HepG2 (cell line): ENCODE results near the gene SIKE1. TPM values are rescaled to one million over a fixed set of nuclear protein-coding genes. Genes with fewer than 3 reads are reported as not detected.

Experiments used
- AGO2 ChIP-seq: fragments of 200-400 bp; formaldehyde crosslinking; optimal IDR thresholded peaks from 2 replicates; pipeline ENCODE3; 2017; ENCODE audit warnings: mild to moderate bottlenecking, low read depth, low read length, moderate library complexity
- ELF1 ChIP-seq: sonication (generic); formaldehyde crosslinking; IDR thresholded peaks from 2 replicates; pipeline ENCODE4 v1.4.0; 2020; ENCODE audit warnings: missing genetic modification reagents
- MAF1 ChIP-seq: sonication (generic); formaldehyde crosslinking; IDR thresholded peaks from 2 replicates; pipeline ENCODE4 v1.5.0; 2020; ENCODE audit warnings: missing genetic modification reagents, borderline replicate concordance
- NFKBIZ ChIP-seq: IDR thresholded peaks from 2 replicates; pipeline ENCODE4 v1.6.1; 2018; ENCODE audit warnings: missing genetic modification reagents, missing compliant biosample characterization
- PTBP1 ChIP-seq: fragments of 200-400 bp; formaldehyde crosslinking; IDR thresholded peaks from 2 replicates; pipeline ENCODE4 v1.6.1; 2018; ENCODE audit warnings: low read length, low read depth; ENCODE audit not compliant: poor library complexity, severe bottlenecking
- SKI ChIP-seq: fragments of 450-650 bp; IDR thresholded peaks from one replicate; pipeline ENCODE4 v1.6.1; 2018; ENCODE audit warnings: mild to moderate bottlenecking; ENCODE audit not compliant: partially characterized antibody
- SOX5 ChIP-seq: IDR thresholded peaks from 2 replicates; pipeline ENCODE4 v1.6.1; 2016; ENCODE audit warnings: borderline replicate concordance
- TARDBP ChIP-seq: sonication (generic); formaldehyde crosslinking; IDR thresholded peaks from 2 replicates; pipeline ENCODE4 v1.8.0; 2022; ENCODE audit warnings: mild to moderate bottlenecking, missing genetic modification reagents
- ZFP36L1 ChIP-seq: sonication (generic); formaldehyde crosslinking; IDR thresholded peaks from 2 replicates; pipeline ENCODE4 v1.8.0; 2022; ENCODE audit warnings: mild to moderate bottlenecking, missing genetic modification reagents, moderate library complexity
- ZSCAN20 ChIP-seq: sonication (generic); formaldehyde crosslinking; IDR thresholded peaks from 2 replicates; pipeline ENCODE4 v1.4.0; 2020; ENCODE audit warnings: missing genetic modification reagents, mild to moderate bottlenecking, borderline replicate concordance
- ZSCAN30 ChIP-seq: sonication (generic); formaldehyde crosslinking; IDR thresholded peaks from 2 replicates; pipeline ENCODE4 v1.5.0; 2020; ENCODE audit warnings: mild to moderate bottlenecking, missing genetic modification reagents
- polyA plus RNA-seq, 8 experiments: library from polyadenylated mRNA; depleted of rRNA in 3 of 8; stranded (reverse) in 7 of 8; unstranded in 1 of 8; fragments of >200 nt; fragmentation: Illumina TruSeq in 4 of 8; extraction: Trizol in 4 of 8; gene quantifications; 2 replicates each; pipeline versions ENCODE4 v1.2.1 to v1.2.3, GENCODE V29; 2011 to 2016; ENCODE audit warnings: low read depth in 4 of 8, missing spikeins in 1 of 8, mixed read lengths in 1 of 8; ENCODE audit not compliant: insufficient read depth in 1 of 8
- total RNA-seq, 5 experiments: library from RNA; depleted of rRNA; stranded (reverse); fragments of >200 nt; fragmentation: Illumina TruSeq; extraction: Trizol; gene quantifications; 2 replicates each; pipeline ENCODE4 v1.2.3, GENCODE V29; 2016; ENCODE audit warnings: low read depth in 1 of 5
- TF ChIP-seq, protein P1 (sequence below): sonication (generic); formaldehyde crosslinking; IDR thresholded peaks from 2 replicates; pipeline ENCODE4 v1.8.1; 2023; ENCODE audit warnings: mild to moderate bottlenecking, missing genetic modification reagents
- TF ChIP-seq, protein P2 (sequence below): sonication (generic); formaldehyde crosslinking; conservative IDR thresholded peaks from 2 replicates; pipeline ENCODE4 v1.5.0; 2020; ENCODE audit warnings: missing genetic modification reagents
- TF ChIP-seq, protein P3 (sequence below): sonication (generic); formaldehyde crosslinking; IDR thresholded peaks from 2 replicates; pipeline ENCODE4 v1.8.1; 2022; ENCODE audit warnings: mild to moderate bottlenecking, missing genetic modification reagents
- TF ChIP-seq, protein P4 (sequence below): sonication (generic); formaldehyde crosslinking; IDR thresholded peaks from 2 replicates; pipeline ENCODE4 v1.4.0; 2020; ENCODE audit warnings: mild to moderate bottlenecking, missing genetic modification reagents
- TF ChIP-seq, protein P5 (sequence below): IDR thresholded peaks from 2 replicates; pipeline ENCODE4 v1.6.1; 2016
- TF ChIP-seq, protein P6 (sequence below): sonication (generic); formaldehyde crosslinking; IDR thresholded peaks from 2 replicates; pipeline ENCODE4 v1.8.1; 2023; ENCODE audit warnings: missing genetic modification reagents, mild to moderate bottlenecking, borderline replicate concordance
- TF ChIP-seq, protein P7 (sequence below): sonication (generic); formaldehyde crosslinking; IDR thresholded peaks from 2 replicates; pipeline ENCODE4 v1.4.0; 2020; ENCODE audit warnings: missing genetic modification reagents

Gene SIKE1
- total and polyA plus RNA-seq, 2 of the 13 experiments (the other 11 are each of a cell fraction or from before 2014, with no cell fraction given) = 36.5 to 58.4 TPM

DNA sequence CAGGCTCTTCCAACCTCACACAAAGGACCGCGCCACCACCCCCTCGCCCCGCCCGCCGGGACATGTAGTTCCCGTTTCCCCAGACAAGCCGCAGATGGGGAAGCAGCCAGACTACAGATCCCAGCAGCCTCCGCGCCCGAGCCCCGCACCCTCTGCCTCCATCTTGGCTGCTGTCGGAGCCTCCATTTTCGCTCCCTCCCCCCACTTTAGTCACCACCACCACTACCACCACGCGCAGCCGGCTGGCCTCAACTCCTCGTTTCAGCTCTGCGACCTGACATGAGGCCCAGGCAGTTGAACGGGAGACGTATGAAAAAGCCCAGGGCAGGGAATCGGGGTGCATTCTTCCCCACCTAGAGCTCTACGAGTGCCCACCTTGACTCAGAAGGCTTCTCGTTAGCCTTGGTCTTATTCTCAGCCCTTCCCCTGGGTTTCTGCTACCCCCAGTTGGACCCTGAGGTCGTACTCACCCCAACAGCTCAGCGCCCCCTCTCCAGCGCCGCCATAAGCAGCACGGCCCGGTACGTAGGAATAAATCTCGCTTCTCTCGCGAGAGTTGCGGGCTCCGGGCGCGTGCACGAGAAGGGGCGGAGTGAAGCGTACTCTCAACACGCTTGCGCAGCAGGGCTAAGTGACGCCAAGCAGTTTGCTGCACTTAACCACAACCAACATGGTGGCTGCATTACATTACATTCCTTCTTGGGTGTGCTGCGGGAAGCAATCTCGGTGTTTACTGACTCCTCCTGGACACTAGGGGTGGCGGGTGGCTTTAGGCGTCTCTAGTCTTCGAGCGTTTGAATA, 22.8 kb downstream of the SIKE1 start, which contains the start of gene CSDE1 (continued):
- TF ChIP-seq NFKBIZ (CRISPR knock-in tag) (no peak; the same call in 1 of the 2 replicates), AGO2 (peak; percentile 84), ZSCAN30 (CRISPR knock-in tag) (no peak), ZFP36L1 (peak; percentile 65; the same call in 1 of the 2 replicates), ELF1 (peak; percentile 51), ZSCAN20 (CRISPR knock-in tag) (no peak), SKI (no peak), PTBP1 (peak; percentile 61), TARDBP (CRISPR knock-in tag) (peak; percentile 6; the same call in 1 of the 2 replicates), MAF1 (no peak), SOX5 (peak; percentile 39)
- TF ChIP-seq, protein P1, sequence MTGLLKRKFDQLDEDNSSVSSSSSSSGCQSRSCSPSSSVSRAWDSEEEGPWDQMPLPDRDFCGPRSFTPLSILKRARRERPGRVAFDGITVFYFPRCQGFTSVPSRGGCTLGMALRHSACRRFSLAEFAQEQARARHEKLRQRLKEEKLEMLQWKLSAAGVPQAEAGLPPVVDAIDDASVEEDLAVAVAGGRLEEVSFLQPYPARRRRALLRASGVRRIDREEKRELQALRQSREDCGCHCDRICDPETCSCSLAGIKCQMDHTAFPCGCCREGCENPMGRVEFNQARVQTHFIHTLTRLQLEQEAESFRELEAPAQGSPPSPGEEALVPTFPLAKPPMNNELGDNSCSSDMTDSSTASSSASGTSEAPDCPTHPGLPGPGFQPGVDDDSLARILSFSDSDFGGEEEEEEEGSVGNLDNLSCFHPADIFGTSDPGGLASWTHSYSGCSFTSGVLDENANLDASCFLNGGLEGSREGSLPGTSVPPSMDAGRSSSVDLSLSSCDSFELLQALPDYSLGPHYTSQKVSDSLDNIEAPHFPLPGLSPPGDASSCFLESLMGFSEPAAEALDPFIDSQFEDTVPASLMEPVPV (CRISPR knock-in tag) = no peak
- TF ChIP-seq, protein P2, sequence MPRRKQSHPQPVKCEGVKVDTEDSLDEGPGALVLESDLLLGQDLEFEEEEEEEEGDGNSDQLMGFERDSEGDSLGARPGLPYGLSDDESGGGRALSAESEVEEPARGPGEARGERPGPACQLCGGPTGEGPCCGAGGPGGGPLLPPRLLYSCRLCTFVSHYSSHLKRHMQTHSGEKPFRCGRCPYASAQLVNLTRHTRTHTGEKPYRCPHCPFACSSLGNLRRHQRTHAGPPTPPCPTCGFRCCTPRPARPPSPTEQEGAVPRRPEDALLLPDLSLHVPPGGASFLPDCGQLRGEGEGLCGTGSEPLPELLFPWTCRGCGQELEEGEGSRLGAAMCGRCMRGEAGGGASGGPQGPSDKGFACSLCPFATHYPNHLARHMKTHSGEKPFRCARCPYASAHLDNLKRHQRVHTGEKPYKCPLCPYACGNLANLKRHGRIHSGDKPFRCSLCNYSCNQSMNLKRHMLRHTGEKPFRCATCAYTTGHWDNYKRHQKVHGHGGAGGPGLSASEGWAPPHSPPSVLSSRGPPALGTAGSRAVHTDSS (CRISPR knock-in tag) = no peak
- TF ChIP-seq, protein P3, sequence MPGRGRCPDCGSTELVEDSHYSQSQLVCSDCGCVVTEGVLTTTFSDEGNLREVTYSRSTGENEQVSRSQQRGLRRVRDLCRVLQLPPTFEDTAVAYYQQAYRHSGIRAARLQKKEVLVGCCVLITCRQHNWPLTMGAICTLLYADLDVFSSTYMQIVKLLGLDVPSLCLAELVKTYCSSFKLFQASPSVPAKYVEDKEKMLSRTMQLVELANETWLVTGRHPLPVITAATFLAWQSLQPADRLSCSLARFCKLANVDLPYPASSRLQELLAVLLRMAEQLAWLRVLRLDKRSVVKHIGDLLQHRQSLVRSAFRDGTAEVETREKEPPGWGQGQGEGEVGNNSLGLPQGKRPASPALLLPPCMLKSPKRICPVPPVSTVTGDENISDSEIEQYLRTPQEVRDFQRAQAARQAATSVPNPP (CRISPR knock-in tag) = no peak
- TF ChIP-seq, protein P4, sequence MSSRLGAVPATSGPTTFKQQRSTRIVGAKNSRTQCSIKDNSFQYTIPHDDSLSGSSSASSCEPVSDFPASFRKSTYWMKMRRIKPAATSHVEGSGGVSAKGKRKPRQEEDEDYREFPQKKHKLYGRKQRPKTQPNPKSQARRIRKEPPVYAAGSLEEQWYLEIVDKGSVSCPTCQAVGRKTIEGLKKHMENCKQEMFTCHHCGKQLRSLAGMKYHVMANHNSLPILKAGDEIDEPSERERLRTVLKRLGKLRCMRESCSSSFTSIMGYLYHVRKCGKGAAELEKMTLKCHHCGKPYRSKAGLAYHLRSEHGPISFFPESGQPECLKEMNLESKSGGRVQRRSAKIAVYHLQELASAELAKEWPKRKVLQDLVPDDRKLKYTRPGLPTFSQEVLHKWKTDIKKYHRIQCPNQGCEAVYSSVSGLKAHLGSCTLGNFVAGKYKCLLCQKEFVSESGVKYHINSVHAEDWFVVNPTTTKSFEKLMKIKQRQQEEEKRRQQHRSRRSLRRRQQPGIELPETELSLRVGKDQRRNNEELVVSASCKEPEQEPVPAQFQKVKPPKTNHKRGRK (CRISPR knock-in tag) = no peak
- TF ChIP-seq, protein P5, sequence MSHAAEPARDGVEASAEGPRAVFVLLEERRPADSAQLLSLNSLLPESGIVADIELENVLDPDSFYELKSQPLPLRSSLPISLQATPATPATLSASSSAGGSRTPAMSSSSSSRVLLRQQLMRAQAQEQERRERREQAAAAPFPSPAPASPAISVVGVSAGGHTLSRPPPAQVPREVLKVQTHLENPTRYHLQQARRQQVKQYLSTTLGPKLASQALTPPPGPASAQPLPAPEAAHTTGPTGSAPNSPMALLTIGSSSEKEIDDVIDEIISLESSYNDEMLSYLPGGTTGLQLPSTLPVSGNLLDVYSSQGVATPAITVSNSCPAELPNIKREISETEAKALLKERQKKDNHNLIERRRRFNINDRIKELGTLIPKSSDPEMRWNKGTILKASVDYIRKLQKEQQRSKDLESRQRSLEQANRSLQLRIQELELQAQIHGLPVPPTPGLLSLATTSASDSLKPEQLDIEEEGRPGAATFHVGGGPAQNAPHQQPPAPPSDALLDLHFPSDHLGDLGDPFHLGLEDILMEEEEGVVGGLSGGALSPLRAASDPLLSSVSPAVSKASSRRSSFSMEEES = 0 out of 2 replicates have a peak, but pooled peaks have one; percentile 37
- TF ChIP-seq, protein P6, sequence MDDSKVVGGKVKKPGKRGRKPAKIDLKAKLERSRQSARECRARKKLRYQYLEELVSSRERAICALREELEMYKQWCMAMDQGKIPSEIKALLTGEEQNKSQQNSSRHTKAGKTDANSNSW (CRISPR knock-in tag) = peak; percentile 84; the same call in 1 of the 2 replicates
- TF ChIP-seq, protein P7, sequence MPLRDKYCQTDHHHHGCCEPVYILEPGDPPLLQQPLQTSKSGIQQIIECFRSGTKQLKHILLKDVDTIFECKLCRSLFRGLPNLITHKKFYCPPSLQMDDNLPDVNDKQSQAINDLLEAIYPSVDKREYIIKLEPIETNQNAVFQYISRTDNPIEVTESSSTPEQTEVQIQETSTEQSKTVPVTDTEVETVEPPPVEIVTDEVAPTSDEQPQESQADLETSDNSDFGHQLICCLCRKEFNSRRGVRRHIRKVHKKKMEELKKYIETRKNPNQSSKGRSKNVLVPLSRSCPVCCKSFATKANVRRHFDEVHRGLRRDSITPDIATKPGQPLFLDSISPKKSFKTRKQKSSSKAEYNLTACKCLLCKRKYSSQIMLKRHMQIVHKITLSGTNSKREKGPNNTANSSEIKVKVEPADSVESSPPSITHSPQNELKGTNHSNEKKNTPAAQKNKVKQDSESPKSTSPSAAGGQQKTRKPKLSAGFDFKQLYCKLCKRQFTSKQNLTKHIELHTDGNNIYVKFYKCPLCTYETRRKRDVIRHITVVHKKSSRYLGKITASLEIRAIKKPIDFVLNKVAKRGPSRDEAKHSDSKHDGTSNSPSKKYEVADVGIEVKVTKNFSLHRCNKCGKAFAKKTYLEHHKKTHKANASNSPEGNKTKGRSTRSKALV (CRISPR knock-in tag) = no peak; the same call in 1 of the 2 replicates
